ENCODE results near the gene TBX5. TPM values are rescaled to one million over a fixed set of nuclear protein-coding genes. Genes with fewer than 3 reads are reported as not detected.

The TBX5 gene
- total and polyA plus RNA-seq, 2 experiments from 2014 or later = 0.21 TPM; not detected in 1

DNA sequence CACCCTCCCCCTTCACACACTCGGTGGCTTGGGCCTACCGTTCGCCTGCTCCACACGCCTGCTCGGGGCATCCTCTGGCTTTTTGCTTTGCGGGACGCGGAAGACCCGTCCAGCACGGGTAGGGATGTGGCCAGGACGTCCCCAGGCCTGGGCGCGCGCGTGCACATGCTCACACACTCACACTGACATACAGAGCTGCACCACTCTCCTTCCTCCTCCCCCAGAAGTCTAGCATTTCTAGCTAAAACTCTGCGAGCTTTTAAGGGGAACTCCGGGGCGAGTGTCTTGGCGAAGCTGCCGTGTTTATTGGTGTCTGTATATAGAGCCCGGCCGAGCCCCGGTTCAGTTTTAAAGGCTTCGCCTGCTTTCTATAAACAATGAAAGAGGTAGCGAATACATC is 5.0 kb downstream of the TBX5 start:
- no peak overlapping the region for H3K27ac ChIP-seq (ENCODE audit: low read depth)
- DNase-seq (ENCODE audit: low spot score) (peak; percentile 46), ATAC-seq (no peak)
- no peaks in the 10 kb centered on the region for H3K79me2 ChIP-seq (replicated peaks; ENCODE audit: insufficient read depth)
- no peaks in the 10 kb centered on the region for H3K9me2 ChIP-seq (ENCODE audit: insufficient read depth)
- H3K4me2 ChIP-seq = peak overlapping the region; percentile 63
- H3K4me1 ChIP-seq (ENCODE audit: insufficient read depth) = peaks cover 73% of the 10 kb centered on the region
- H3F3A ChIP-seq (replicated peaks; ENCODE audit: low read depth) = peaks cover 26% of the 10 kb centered on the region
- H3K36me3 ChIP-seq (ENCODE audit: insufficient read depth) = no peaks in the 10 kb centered on the region
- Mint-ChIP-seq H3K9me3 (peaks cover 16% of the 10 kb centered on the region; the same call in 2 of the 3 replicates), H3K27ac (no peak overlapping the region), H3K27me3 (ENCODE audit: insufficient read depth, low read depth, poor library complexity) (peaks cover 99% of the 10 kb centered on the region), H3K4me3 (peak overlapping the region; percentile 55; the same call in 2 of the 3 replicates), H3K36me3 (ENCODE audit: low read depth) (no peaks in the 10 kb centered on the region; the same call in 2 of the 3 replicates), H3K4me1 (peaks cover 65% of the 10 kb centered on the region)
- peak overlapping the region; percentile 46 for H3K4me3 ChIP-seq
- peaks cover 32% of the 10 kb centered on the region for H4K20me1 ChIP-seq (replicated peaks; ENCODE audit: insufficient read depth)
- H2AFZ ChIP-seq = no peak overlapping the region
- H3K27me3 ChIP-seq (ENCODE audit: insufficient read depth) = peaks cover 100% of the 10 kb centered on the region
- TF ChIP-seq, protein P1, sequence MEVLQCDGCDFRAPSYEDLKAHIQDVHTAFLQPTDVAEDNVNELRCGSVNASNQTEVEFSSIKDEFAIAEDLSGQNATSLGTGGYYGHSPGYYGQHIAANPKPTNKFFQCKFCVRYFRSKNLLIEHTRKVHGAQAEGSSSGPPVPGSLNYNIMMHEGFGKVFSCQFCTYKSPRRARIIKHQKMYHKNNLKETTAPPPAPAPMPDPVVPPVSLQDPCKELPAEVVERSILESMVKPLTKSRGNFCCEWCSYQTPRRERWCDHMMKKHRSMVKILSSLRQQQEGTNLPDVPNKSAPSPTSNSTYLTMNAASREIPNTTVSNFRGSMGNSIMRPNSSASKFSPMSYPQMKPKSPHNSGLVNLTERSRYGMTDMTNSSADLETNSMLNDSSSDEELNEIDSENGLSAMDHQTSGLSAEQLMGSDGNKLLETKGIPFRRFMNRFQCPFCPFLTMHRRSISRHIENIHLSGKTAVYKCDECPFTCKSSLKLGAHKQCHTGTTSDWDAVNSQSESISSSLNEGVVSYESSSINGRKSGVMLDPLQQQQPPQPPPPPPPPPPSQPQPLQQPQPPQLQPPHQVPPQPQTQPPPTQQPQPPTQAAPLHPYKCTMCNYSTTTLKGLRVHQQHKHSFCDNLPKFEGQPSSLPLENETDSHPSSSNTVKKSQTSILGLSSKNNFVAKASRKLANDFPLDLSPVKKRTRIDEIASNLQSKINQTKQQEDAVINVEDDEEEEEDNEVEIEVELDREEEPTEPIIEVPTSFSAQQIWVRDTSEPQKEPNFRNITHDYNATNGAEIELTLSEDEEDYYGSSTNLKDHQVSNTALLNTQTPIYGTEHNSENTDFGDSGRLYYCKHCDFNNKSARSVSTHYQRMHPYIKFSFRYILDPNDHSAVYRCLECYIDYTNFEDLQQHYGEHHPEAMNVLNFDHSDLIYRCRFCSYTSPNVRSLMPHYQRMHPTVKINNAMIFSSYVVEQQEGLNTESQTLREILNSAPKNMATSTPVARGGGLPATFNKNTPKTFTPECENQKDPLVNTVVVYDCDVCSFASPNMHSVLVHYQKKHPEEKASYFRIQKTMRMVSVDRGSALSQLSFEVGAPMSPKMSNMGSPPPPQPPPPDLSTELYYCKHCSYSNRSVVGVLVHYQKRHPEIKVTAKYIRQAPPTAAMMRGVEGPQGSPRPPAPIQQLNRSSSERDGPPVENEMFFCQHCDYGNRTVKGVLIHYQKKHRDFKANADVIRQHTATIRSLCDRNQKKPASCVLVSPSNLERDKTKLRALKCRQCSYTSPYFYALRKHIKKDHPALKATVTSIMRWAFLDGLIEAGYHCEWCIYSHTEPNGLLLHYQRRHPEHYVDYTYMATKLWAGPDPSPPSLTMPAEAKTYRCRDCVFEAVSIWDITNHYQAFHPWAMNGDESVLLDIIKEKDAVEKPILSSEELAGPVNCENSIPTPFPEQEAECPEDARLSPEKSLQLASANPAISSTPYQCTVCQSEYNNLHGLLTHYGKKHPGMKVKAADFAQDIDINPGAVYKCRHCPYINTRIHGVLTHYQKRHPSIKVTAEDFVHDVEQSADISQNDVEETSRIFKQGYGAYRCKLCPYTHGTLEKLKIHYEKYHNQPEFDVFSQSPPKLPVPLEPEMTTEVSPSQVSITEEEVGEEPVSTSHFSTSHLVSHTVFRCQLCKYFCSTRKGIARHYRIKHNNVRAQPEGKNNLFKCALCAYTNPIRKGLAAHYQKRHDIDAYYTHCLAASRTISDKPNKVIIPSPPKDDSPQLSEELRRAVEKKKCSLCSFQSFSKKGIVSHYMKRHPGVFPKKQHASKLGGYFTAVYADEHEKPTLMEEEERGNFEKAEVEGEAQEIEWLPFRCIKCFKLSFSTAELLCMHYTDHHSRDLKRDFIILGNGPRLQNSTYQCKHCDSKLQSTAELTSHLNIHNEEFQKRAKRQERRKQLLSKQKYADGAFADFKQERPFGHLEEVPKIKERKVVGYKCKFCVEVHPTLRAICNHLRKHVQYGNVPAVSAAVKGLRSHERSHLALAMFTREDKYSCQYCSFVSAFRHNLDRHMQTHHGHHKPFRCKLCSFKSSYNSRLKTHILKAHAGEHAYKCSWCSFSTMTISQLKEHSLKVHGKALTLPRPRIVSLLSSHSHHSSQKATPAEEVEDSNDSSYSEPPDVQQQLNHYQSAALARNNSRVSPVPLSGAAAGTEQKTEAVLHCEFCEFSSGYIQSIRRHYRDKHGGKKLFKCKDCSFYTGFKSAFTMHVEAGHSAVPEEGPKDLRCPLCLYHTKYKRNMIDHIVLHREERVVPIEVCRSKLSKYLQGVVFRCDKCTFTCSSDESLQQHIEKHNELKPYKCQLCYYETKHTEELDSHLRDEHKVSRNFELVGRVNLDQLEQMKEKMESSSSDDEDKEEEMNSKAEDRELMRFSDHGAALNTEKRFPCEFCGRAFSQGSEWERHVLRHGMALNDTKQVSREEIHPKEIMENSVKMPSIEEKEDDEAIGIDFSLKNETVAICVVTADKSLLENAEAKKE (CRISPR knock-in tag; IDR thresholded peaks at IDR 0.05) = no peak
- peak; percentile 54 for TF ChIP-seq EZH2phosphoT487 (IDR thresholded peaks at IDR 0.05; ENCODE audit: unreplicated experiment)

DNA sequence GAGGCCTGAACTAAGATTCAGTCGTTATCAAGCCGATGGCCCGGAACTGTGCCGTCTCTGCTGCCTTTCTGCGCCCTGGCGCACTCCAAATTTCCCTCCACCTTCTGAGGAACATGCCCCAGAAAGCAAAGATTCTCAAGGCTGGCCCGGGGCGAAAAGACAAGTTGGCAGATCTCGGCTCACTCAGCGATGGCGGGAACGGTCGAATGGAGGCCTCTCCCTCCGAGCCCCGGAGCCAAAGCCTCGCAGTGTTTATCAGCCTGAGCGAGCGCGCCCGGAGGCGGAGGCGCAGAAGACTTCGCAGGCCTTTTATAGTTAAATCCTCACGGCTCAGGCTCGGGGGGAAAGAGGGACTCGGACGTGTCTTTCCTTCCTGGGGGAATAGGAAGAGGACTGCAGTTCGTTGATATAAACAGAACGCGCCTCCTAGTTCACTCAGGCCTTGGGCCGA is 5.6 kb downstream of the TBX5 start:
- no peak overlapping the region for H3K27ac ChIP-seq (ENCODE audit: low read depth)
- H2AFZ ChIP-seq = no peak overlapping the region
- peak; percentile 40 for TF ChIP-seq EZH2phosphoT487 (IDR thresholded peaks at IDR 0.05; ENCODE audit: unreplicated experiment)
- TF ChIP-seq, protein P2, sequence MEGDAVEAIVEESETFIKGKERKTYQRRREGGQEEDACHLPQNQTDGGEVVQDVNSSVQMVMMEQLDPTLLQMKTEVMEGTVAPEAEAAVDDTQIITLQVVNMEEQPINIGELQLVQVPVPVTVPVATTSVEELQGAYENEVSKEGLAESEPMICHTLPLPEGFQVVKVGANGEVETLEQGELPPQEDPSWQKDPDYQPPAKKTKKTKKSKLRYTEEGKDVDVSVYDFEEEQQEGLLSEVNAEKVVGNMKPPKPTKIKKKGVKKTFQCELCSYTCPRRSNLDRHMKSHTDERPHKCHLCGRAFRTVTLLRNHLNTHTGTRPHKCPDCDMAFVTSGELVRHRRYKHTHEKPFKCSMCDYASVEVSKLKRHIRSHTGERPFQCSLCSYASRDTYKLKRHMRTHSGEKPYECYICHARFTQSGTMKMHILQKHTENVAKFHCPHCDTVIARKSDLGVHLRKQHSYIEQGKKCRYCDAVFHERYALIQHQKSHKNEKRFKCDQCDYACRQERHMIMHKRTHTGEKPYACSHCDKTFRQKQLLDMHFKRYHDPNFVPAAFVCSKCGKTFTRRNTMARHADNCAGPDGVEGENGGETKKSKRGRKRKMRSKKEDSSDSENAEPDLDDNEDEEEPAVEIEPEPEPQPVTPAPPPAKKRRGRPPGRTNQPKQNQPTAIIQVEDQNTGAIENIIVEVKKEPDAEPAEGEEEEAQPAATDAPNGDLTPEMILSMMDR (conservative IDR thresholded peaks at IDR 0.05; ENCODE audit: low read depth in 2 of 2) = no peak
- Mint-ChIP-seq H3K9me3 (peaks cover 16% of the 10 kb centered on the region; the same call in 2 of the 3 replicates), H3K4me1 (peaks cover 66% of the 10 kb centered on the region), H3K27me3 (ENCODE audit: insufficient read depth, low read depth, poor library complexity) (peaks cover 99% of the 10 kb centered on the region), H3K27ac (no peak overlapping the region), H3K4me3 (peak overlapping the region; percentile 45), H3K36me3 (ENCODE audit: low read depth) (no peaks in the 10 kb centered on the region; the same call in 2 of the 3 replicates)
- H3K27me3 ChIP-seq (ENCODE audit: insufficient read depth) = peaks cover 100% of the 10 kb centered on the region
- no peaks in the 10 kb centered on the region for H3K79me2 ChIP-seq (replicated peaks; ENCODE audit: insufficient read depth)
- DNase-seq (ENCODE audit: low spot score) = peak; percentile 60
- peak overlapping the region; percentile 63 for H3K4me2 ChIP-seq
- H3K4me3 ChIP-seq = peak overlapping the region; percentile 46
- no peaks in the 10 kb centered on the region for H3K36me3 ChIP-seq (ENCODE audit: insufficient read depth)
- H3K9me2 ChIP-seq (ENCODE audit: insufficient read depth) = no peaks in the 10 kb centered on the region
- peaks cover 32% of the 10 kb centered on the region for H4K20me1 ChIP-seq (replicated peaks; ENCODE audit: insufficient read depth)
- peak; percentile 6 for ATAC-seq
- peaks cover 30% of the 10 kb centered on the region for H3F3A ChIP-seq (replicated peaks; ENCODE audit: low read depth)
- peaks cover 74% of the 10 kb centered on the region for H3K4me1 ChIP-seq (ENCODE audit: insufficient read depth)
